Right forelimb (tissue), 1 donor: ENCODE results near the gene LAMA5.
A peak's percentile ranks its signal among the peaks of the same experiment; 100 is the strongest.

Experiments used
- DNase-seq: peaks from one replicate; pipeline ENCODE4 v3.0.0-alpha.2; 2018

LAMA5 gene, protein sequence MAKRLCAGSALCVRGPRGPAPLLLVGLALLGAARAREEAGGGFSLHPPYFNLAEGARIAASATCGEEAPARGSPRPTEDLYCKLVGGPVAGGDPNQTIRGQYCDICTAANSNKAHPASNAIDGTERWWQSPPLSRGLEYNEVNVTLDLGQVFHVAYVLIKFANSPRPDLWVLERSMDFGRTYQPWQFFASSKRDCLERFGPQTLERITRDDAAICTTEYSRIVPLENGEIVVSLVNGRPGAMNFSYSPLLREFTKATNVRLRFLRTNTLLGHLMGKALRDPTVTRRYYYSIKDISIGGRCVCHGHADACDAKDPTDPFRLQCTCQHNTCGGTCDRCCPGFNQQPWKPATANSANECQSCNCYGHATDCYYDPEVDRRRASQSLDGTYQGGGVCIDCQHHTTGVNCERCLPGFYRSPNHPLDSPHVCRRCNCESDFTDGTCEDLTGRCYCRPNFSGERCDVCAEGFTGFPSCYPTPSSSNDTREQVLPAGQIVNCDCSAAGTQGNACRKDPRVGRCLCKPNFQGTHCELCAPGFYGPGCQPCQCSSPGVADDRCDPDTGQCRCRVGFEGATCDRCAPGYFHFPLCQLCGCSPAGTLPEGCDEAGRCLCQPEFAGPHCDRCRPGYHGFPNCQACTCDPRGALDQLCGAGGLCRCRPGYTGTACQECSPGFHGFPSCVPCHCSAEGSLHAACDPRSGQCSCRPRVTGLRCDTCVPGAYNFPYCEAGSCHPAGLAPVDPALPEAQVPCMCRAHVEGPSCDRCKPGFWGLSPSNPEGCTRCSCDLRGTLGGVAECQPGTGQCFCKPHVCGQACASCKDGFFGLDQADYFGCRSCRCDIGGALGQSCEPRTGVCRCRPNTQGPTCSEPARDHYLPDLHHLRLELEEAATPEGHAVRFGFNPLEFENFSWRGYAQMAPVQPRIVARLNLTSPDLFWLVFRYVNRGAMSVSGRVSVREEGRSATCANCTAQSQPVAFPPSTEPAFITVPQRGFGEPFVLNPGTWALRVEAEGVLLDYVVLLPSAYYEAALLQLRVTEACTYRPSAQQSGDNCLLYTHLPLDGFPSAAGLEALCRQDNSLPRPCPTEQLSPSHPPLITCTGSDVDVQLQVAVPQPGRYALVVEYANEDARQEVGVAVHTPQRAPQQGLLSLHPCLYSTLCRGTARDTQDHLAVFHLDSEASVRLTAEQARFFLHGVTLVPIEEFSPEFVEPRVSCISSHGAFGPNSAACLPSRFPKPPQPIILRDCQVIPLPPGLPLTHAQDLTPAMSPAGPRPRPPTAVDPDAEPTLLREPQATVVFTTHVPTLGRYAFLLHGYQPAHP (N-terminal part only)

DNA sequence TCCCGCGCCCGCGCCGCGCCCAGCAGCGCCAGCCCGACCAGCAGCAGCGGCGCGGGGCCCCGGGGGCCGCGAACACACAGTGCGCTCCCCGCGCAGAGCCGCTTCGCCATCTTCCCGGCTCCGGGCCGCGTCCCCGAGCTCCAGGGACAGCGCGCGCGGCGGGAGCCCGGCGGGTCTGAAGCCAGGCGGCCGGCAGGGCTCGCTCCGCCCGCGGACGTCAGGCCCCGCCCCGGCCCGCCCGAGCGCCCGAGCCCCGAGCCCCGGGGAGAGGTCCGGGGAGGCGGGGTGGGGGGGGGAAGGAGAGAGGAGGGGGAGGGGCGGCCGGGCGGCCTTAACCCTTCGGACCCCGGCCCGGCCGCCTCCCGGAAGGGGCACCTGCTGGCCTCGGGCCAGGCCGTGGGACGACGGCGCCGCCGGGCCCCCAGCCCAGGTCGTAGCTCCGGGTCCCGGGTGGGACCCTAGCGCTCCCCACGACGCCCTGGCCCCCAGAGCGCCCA, at the start of gene LAMA5:
LAMA5 (minus strand) TSS at position 177 of the 497 bp plus-strand sequence; CDS start at position 110, 67 bp downstream.
- DNase-seq, result no peak

DNA sequence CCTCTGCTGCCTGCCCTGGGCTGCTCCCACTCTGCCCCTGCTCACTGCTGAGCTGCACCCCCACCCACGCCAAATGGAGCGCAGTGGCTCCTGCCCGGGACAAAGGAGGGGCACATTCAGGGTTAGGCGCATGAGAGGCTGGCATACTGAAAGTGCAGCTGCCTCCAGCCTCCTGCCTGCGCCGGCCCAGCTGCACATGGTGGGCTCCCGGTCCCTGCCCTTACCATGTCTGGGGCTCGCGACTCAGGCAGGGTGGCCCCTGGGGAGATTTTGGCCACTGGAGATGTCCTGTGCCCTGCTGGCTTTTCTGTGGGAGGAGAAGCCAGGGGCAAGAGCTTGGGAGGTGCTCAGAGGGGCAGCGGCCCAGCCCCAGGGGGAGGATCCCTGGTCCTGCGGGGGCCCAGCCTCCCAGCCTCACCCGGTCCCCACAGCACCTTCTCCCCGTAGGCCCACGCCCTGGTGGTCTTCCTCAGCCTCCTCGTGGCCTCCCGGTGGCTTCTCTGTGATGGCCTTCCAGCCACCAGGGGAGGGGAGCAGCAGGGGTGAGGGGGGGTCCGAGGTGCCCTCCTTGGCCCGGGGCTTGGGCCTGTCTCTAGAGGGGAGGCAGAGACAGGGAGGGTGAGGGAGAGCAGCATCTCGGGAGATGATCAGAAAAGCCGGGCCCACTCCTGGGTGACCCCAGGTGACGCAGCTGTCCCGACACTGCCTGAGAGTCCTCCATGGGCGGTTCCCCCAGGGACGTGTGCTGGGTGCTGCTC, 48.4 kb upstream of the LAMA5 start:
- no peak for DNase-seq

DNA sequence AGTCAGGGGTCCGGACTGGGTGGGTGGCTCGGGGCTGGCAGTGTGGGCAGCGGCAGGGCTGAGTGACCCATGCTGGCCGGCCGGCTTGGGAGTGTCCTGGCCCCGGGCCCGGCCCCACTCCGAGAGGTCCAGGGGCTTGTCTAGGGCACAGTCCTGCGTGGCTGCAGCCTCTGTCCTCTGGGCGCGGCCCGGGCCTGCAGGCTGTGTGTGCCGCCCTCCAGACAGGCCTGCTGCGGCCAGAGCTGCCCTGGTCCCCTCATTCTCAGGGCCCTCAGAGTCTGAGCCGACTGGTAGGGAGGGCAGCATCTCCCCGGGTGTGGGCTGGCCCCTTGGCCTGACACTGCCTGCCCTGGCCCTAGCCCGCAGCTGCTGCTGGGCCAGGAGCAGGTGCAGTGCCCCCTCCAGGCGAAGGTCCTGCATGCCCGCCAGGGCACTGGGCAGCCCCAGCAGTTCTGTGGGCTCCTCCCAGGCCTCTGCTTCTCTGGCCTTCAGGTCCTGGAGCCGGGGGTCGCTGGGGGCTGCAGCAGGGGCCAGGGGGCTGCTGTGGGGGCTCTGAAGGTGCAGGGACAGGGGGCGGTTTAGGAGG, 46.9 kb upstream of the LAMA5 start:
- DNase-seq, result no peak

DNA sequence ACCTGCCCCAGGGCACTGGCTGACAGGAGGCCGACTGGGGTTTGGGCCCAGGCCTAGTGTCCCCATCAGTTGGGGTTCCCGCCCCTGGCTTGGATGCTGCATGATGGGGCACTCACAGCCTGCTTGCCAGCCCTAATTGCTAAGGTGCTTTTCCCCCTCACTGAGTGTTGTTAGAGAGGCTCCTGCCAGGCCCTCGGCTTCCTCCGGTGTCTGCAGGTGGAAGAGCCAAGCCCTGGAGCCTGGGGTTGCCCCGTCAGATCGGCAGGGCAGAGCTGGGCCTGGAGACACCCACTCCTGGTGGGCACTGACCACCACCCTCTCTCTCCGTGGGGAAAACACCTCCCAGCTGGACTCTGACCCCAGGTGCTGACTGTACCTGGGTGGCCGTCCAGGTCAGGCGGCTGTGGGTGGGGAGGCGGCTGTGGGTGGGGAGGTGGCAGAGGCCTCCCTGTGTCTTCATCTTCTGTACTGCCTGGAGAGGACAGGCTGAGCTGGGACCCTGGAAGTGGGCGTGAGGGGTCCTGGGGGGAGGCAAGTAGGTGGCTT, 46.0 kb upstream of the LAMA5 start:
- no peak for DNase-seq

DNA sequence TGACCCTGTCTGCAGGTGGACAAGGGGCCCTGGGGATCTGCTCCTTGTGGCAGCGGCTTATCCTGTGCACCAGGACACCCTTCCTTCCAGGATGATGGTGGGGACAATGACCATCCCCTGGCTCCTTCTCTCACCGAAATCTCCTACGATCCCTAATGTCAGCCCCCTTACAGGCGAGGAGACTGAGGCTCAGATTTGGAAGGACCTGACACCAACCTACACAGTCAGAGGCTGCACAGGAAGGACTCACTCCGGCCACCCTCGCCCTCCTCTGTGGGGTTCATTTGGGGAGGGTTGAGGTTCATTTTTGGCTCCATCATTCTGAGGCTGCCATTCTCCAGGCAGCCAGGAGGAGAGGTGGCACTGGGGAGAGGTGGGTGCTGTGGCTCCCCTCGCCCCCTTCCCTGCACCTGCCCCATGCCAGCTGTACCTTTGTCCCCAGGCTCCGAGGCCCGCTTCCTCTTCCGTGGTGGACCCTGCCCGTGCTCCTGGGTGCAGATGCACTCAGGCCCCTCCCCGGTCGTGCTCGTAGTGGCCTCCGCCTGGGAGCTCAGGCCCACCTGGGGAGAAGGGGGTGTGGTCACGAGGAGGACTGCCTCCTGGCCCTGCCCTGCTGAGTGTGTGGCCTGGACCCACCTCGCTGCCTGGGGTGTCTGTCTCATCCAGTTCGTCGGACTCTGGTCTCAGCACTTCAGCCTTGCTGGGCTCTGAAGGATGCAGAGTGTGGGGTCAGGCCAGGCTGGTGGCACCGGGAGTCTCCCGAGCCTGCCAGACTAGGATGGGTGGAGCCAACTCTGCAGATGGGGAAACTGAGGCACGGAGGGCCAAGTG, 45.3 kb upstream of the LAMA5 start:
- no peak for DNase-seq

DNA sequence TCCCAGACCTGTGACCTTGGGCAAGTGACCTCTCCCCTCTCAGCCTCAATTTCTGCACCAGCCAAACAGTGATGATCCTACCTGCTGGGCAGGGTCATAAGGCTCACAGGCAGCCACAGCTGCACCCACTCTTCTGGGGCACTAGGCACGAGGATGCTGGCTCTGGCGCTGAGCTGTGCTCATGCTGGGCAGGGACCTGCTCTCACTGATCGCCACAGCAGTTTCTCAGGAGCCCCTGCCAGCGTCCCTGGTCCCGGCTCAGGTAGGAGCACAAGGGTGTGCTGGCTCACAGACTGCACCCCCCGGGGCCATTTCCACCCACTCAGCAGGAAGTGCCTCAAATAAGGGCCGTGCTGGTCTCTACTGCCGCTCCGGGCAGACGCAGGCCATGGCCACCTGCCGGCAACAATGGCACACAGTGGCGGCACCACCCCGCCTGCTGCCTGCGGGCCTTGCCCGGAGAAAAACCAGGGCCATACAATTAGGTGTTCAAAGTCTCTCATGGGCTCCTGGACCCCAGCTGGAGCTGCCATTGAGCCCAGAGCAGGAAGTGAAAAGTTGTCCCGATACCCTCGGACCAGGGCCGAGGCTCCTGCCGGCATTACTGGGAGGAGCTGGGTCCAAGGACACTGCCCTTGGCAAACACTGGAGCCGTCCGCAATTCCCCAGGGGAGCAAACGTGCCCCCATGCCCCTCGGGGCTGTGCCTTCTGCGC, 44.5 kb upstream of the LAMA5 start:
- no peak for DNase-seq

DNA sequence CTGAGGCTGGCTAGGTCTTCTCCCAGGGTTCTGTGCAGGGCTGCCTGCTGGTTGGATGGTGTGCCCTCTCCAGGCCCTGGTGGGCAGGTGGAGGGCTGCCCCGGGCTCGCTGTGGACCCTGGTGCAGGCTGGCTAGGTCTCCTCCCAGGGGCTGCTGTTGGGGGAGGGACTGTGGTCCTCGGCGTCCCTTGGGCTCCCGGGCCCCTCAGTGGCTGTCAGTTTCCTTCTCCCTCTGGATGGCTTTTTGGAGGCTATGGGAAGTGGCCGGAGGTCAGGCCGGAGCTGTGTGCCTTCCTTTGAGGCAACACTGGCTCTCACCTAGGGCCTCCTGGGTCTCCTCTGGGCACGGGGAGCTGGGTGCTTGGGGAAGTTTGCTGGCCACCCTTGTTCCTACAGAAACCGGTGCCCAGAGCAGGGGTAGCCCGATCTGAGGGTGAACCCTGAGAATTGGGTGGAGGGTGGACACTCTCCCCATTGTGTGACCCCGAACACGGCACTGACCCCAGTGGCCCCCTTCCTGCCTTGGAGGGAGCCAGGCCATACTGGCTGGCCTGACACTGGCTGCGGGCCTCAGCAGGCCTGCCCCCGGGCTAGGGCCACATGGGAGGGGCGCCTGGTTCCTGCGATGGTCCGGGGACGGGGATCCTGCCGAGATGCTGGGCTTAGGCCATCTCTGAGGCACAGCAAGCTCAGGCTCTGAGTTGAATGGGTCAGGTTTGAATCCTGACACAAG, 43.8 kb upstream of the LAMA5 start:
- DNase-seq, result no peak

DNA sequence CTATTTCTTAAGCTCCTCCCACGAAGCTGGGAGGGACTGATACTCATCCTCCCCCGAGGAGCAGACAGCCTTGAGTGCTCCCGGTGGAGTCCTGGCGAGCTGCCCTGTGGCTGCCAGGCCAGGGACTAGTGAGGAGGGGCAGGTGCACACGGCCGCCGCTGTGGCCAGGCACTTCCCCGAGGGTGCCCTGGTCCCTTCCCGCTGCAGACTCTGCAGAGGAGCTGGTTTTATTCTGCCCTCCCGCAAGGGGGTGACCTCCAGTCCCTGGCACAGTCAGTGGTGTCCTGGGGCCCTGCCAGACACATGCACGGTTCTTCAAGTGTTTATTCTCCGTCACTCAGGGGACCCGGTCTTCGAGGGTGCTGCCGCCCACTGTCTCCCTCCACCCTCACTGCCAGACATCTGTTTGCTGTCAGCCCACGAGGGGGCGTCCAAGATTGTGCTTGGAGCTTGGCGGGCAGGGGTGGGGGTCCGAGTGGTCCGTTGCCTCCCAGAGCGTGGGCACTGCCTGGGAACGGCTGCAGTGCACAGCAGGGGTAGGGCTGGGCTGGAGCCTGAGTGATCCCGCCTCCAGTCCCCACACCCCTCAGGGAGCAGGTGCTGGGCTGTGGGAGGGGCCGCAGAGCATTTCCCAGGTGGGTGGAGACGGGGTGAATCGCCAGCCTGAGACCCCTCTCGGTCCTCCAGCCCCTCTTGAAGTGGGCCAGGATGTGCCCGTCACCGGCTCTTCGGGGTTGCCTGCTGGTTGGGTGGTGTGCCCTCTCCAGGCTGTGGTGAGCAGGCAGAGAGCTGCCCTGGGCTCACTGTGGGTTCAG, 43.0 kb upstream of the LAMA5 start:
- no peak for DNase-seq

DNA sequence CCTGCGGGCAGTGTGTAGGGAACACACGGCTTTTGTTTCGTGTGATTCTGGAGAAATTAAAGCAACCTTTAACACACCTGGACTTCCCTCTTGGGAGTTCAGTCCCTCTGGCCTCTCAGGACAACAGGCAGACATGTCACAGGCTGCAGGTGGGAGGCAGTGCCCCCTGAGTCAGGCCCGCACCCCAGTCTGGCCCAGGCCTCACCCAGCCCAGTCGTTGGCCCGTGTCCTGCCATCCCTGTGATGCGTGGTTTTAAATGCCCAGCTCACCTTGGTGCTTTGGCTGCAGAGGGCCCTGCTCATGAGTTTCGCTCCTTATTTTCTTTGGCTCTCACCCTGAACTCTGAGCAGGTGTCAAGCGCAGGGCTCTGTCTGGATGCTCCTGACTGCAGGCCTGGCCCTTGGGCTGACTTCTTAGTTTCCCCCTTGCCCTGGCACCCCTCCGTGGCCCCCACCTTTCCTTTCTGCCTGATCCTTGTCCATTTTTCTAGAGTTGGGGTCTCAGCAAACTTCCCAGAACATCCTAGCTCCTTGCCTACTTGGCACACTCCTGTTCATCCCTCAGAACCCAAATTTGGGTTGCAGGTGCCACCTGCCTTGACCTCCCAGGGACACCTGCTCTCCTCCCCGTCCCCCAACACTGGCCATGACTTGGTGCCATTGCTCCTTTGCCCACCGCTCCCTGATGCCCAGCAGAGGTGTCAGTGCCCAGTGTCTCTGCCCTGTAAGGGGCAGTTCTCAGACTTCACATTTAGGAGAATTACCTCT, 42.2 kb upstream of the LAMA5 start:
- DNase-seq, result no peak

DNA sequence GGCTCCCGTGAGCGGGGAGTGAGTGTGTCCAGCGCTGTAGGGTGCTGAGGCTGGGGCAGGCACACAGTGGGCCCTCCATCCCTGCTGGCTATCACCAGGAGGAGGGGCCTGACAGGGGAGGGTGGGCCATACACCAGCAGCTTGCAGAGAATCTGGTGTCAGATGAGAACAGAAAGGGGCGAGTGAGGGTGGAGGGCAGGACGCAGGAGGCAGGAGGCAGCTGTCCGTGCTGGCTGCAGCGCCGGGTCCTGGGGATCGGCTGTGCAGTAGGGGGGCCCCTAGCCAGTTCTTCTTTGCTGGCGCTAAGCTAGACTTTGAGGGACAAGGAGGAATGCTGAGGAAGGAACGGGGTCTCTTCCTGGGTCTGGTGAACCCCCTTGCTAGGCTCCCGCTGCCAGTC, 41.5 kb upstream of the LAMA5 start:
- no peak for DNase-seq

DNA sequence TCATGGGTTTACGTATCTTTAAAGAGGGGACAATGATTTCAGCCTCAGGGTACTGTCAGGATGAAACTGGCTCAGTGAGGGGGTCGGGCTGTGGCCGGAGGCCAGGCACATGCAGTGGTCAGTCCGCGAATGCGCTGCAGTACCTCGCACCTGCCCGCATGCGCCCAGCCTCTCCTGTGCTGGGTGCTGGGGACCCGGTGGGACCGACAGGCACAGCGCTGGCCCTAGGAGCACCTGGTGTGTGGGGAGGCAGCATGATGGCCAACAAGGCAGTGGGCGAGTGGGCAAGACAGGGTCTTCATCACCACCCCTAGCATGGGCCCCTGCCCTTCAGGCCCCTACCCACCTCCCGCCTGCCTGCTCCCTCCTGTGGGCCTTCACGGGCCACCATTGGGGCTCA, 40.9 kb upstream of the LAMA5 start:
- DNase-seq, result no peak

DNA sequence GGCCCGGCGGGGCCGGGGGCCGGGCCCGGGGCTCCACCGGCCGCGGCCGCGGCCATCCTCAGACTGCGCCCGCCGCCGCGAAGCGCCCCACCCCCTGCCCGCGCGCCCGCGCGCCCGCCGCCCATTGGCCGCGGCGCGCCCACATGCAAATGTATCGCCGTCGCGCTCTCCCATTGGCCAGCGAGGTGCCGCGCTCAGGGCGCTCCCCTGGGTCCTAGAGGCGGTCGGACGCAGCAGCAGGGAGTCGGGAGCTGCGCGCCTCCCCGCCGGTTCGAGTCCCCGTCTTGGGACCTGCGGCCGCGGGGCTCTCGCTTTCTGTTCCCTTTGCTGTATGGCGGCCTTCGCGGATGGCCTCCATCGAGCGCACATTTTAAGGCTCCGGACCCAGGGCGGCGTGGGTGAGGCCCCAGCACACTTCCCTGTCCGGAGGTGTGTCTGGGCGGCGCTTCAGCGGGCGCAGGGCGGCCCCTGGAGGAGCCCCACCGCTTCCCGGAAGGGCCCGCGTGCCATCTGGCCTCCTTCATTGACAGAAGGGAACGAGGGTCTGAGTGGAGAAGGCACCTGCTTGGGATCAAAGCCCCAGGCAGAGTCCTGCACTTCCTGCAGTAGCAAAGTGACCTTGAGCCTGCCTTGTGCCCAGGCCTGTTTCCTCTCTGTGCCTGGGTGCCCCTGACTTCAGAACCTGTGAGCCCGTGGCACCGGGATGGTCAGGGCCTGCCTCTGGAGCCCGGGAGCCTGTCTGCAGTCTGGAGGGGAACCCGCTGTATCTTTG, 40.3 kb upstream of the LAMA5 start, which contains the start of gene CABLES2:
CABLES2 (minus strand) TSS at position 65 of the 772 bp plus-strand sequence; CDS start at position 56, 9 bp downstream.
- DNase-seq, result peak; percentile 93

DNA sequence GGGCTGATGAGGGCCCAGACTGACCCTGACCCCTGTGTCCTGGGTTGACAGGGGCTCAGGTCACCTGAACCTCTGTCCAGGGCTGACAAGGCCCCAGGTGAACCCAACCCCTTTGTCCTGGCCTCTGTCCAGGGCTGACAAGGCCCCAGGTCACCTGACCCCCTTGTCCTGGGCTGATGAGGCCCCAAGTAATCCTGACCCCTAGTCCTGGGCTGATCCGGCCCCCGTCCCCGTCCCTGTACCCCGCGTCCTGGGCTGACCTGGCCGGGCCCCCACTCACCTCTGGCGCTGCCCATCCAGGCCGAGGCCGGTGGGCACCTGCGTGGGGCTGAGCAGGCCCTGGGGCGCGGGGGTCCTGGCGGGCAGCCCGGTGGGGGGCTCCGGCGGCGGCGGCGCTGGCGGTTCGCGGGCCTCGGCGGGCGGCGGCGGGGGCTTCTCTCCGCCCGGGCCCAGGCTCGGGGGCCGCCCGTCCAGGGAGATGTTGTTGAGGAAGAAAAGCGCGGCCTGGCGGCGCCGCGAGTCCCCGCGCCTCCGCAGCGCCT, 39.6 kb upstream of the LAMA5 start:
- no peak for DNase-seq

DNA sequence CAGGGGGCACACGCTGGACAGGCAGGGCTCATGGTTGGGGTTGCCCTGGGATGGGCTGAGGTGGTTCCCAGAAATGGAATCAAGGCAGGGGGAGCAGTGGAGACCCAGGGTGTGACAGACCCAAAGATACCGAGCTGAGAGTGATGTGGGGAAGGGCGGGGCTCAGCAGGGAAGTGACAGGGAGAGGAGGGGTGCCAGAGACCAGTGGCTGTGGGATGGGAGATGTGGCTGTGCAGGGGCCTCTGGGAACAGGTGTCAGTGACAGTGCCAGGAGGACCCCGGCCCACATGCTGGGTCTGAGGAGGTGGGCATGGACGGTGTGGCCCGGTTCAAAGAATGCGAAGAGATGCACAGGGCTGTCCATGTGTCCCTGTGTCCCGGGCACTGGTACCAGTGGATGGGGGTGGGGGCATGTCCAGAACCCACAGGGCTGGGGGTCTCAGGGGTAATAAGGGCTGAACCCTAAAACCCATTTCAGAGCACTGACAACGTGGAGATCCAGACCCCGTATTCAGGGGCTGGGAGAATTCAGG, 38.9 kb upstream of the LAMA5 start:
- DNase-seq, result no peak

DNA sequence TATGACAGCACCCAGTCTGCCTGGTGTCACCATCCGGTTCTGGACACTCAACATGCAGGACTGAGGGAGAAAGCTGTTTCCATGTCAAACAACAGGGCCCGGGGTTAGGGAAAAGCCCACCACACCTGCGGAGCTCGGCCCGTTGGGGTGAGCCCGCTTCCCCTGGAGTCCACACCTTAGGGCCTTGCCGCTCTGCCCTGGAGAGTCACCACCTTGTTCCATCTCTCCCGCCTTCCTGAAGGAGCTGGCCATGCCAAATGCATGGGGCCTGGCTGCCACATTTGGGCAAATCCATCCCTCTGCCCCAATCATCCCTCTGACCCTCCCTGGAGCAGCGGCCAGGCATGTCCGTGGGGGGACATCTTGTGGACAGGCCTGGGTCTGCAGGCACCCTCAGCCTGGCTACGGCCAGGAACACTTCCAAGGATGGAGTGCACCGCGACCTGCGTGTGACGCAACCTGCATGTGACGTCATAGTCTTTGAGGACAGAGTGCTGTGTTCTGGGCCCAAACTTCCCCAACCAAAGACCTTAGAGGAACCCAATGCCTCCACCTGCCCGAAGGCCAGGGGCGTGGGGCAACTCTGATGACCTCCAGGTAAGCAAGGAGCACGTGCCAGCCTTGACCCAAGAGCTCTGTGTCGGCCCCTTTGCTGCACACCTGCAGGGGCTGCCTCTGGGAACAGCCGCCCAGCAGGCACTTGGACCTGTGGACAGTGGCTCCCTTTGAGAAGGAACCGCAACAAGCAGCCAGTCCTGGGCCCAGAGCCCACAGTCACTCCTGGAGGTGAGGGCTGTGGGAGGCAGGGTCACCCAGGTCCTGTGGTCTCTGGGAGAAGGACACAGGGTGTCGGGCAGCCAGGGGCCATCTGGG, 38.2 kb upstream of the LAMA5 start:
- no peak for DNase-seq
